ENCODE data around the gene CES2.

CES2 gene

DNA sequence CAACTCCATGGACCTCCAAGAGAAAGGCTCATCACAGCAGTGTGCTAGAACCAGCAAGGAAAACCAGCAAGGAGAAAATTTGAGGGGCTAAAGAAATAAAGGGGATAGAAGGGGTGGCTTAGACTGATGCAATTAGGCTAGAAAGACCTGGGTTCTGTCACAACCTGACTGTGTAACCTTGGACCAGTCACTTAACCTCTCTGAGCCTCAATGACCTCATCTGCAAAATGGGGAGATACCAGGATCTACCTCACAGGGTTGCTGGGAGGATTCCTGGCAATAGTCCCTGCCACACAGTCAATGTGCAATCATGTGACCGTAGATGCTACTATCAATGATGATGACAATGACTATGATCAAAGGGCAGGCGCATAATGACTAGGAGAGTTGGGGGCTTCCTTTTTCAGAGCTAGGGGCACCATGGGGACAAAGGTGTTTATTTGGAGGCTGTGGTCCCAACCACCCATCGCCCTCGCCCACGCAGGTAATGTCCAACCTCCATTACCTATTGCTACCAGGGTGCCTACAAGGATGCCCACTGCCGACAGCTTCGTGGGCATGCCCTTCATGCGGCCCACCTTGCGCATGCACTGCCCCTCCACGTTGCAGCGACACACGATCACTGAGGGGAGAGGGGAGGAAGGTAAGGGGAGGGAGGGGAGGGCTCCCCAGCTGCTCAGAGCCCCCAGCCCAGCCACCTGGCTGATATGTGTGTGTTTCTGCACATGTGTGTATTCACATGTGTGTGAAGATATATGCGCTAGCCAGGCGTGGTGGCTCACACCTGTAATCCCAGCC, 26.4 kb upstream of the CES2 start:
- no peak for DNase-seq (ENCODE audit: extremely low read depth, insufficient read length)
- Histone ChIP-seq H3K27me3 (replicated peaks; ENCODE audit: control insufficient read depth, insufficient read depth, low read length) (no peaks in the 10 kb centered on the region; the same call in 1 of the 2 replicates), H3K36me3 (ENCODE audit: control insufficient read depth, insufficient read depth, low read length) (no peaks in the 10 kb centered on the region), H3K4me3 (replicated peaks; ENCODE audit: low read depth, low read length) (no peak overlapping the region)
- no peak for TF ChIP-seq CTCF (IDR thresholded peaks at IDR 0.05; ENCODE audit: insufficient read depth, low read length, poor library complexity, severe bottlenecking)

- Histone ChIP-seq H3K36me3 (ENCODE audit: control insufficient read depth, insufficient read depth, low read length) (no peaks in the 10 kb centered on the region), H3K27me3 (replicated peaks; ENCODE audit: control insufficient read depth, insufficient read depth, low read length) (no peaks in the 10 kb centered on the region; the same call in none of the 2 replicates), H3K4me3 (replicated peaks; ENCODE audit: low read depth, low read length) (no peak overlapping the region)
- no peak for TF ChIP-seq CTCF (IDR thresholded peaks at IDR 0.05; ENCODE audit: insufficient read depth, low read length, poor library complexity, severe bottlenecking)
- DNase-seq (ENCODE audit: extremely low read depth, insufficient read length), result no peak
Observed at GRCh38 chr16:66910175-66910940, 25.0 kb upstream of the CES2 start.

DNA sequence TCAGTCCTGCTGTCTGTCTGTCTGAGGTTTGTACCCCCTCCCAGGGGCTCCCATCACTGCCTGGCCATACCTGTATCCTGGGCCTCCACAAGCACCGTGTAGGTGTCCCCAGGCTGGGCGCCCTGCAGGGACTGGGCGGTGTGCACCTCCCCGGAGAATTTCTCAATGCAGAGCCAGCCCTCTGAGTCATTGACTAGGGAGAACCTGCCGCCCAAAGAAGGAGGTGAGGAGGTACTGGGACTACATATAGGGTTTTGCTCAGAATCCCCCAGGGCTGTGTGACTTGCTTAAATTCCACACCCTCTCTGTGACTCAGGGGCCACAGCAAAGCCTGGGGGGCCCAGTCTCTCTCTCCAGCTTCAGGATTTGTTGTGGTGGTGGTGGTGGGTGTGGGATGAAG, 24.2 kb upstream of the CES2 start:
- no peaks in the 10 kb centered on the region for H3K36me3 ChIP-seq (ENCODE audit: control insufficient read depth, insufficient read depth, low read length)
- H3K4me3 ChIP-seq (replicated peaks; ENCODE audit: low read depth, low read length), result no peak overlapping the region
- no peak for DNase-seq (ENCODE audit: extremely low read depth, insufficient read length)
- no peak for TF ChIP-seq CTCF (IDR thresholded peaks at IDR 0.05; ENCODE audit: insufficient read depth, low read length, poor library complexity, severe bottlenecking)
- H3K27me3 ChIP-seq (replicated peaks; ENCODE audit: control insufficient read depth, insufficient read depth, low read length), result no peaks in the 10 kb centered on the region; the same call in none of the 2 replicates

GRCh38 chr16:66911801-66912200, 23.5 kb upstream of the CES2 start:
- Histone ChIP-seq H3K27me3 (replicated peaks; ENCODE audit: control insufficient read depth, insufficient read depth, low read length) (no peaks in the 10 kb centered on the region; the same call in none of the 2 replicates), H3K4me3 (replicated peaks; ENCODE audit: low read depth, low read length) (no peak overlapping the region), H3K36me3 (ENCODE audit: control insufficient read depth, insufficient read depth, low read length) (no peaks in the 10 kb centered on the region)
- TF ChIP-seq CTCF (IDR thresholded peaks at IDR 0.05; ENCODE audit: insufficient read depth, low read length, poor library complexity, severe bottlenecking), result no peak
- DNase-seq (ENCODE audit: extremely low read depth, insufficient read length), result no peak

DNA sequence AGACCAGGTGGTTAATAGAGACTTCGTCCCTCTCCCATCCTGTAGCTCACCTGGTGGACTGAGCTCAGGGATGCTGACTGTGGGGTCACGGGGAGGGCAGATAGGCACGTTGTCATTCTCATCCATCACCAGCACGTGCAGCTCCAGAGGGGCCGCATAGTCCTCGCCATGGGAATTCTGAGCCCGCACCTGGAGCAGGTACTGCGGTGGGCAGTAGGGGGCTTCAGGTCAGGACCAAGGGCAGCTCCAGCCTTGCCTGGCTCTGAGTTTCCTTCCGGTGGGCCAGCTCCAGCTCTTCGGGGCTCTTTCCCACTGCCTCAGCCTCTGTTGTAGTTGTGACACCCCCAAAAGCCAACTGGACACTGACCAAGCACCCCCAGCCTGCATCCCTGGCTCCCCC, 22.2 kb upstream of the CES2 start:
- no peak for DNase-seq (ENCODE audit: extremely low read depth, insufficient read length)
- no peaks in the 10 kb centered on the region; the same call in none of the 2 replicates for H3K27me3 ChIP-seq (replicated peaks; ENCODE audit: control insufficient read depth, insufficient read depth, low read length)
- no peak overlapping the region for H3K4me3 ChIP-seq (replicated peaks; ENCODE audit: low read depth, low read length)
- H3K36me3 ChIP-seq (ENCODE audit: control insufficient read depth, insufficient read depth, low read length), result no peaks in the 10 kb centered on the region
- TF ChIP-seq CTCF (IDR thresholded peaks at IDR 0.05; ENCODE audit: insufficient read depth, low read length, poor library complexity, severe bottlenecking), result no peak
